Measurements from ENCODE around the gene PAX8.

DNA sequence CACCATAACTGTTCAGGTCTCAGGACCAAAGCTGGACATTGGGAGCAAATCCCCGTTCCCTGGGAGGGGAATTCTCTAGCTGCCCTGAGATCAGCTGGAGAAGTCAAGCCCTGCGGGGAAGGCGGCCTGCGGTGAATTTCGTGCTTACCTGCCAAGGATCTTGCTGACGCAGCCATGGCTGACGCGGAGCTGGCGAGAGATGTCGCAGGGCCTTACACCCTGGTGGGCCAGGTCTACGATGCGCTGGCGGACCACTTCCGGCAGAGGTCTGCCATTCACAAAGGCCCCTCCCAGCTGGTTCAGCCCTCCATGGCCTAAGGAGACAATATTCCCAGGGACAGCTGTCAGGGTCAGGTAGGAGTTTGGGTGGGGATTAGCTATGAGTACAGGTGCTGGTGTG is 32.1 kb downstream of the PAX8 start:
- no peak for TF ChIP-seq POLR2A (IDR thresholded peaks at IDR 0.05)
- TF ChIP-seq, protein P1, sequence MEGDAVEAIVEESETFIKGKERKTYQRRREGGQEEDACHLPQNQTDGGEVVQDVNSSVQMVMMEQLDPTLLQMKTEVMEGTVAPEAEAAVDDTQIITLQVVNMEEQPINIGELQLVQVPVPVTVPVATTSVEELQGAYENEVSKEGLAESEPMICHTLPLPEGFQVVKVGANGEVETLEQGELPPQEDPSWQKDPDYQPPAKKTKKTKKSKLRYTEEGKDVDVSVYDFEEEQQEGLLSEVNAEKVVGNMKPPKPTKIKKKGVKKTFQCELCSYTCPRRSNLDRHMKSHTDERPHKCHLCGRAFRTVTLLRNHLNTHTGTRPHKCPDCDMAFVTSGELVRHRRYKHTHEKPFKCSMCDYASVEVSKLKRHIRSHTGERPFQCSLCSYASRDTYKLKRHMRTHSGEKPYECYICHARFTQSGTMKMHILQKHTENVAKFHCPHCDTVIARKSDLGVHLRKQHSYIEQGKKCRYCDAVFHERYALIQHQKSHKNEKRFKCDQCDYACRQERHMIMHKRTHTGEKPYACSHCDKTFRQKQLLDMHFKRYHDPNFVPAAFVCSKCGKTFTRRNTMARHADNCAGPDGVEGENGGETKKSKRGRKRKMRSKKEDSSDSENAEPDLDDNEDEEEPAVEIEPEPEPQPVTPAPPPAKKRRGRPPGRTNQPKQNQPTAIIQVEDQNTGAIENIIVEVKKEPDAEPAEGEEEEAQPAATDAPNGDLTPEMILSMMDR (IDR thresholded peaks at IDR 0.05): no peak
